ENCODE results near the gene CTIF.
"Not testable (repeated sequence)": the region's sequence is repeated elsewhere in the genome, so short reads cannot be mapped to it uniquely, and the experiment has no call there.

The CTIF gene

GRCh38 chr18:48711651-48712486 lies 173.0 kb downstream of the CTIF start:
- TF ChIP-seq Cebpa-rat (IDR thresholded peaks at IDR 0.05), result no peak
- Histone ChIP-seq H3K4me2 (peak overlapping the region; percentile 26), H3K27ac (no peak overlapping the region), H3K27me3 (no peaks in the 10 kb centered on the region), H3K4me3 (no peak overlapping the region), H4K20me1 (peaks cover 4% of the 10 kb centered on the region; the same call in 1 of the 2 replicates), H3K9me3 (no peaks in the 10 kb centered on the region), H3K9ac (no peak overlapping the region), H3K4me1 (peaks cover 25% of the 10 kb centered on the region), H3K36me3 (peaks cover 18% of the 10 kb centered on the region; the same call in 1 of the 2 replicates)

DNA sequence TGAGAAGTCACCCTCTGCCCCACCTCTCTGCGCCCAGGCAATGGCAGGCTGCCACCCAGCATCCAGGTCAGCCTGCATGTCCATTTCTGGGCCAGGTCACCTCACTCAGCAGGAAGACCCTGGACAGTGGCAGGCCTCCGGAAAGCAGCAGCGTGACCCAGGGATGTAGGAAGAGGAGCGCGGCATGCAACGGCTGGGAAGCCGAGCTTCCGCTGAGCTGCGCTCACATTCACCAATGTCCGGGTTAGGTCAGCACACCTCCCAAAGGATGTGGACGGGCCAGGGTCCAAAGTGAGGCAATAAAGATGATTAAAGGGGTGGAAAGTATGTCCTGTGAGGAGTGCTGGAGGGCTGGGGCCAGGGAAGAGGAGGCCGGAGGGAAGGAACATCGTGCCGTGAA lies 174.5 kb downstream of the CTIF start:
- Histone ChIP-seq H3K36me3 (peaks cover 19% of the 10 kb centered on the region; the same call in 1 of the 2 replicates), H3K4me2 (no peak overlapping the region), H3K9ac (no peak overlapping the region), H3K27me3 (no peaks in the 10 kb centered on the region), H3K4me3 (no peak overlapping the region), H3K27ac (no peak overlapping the region), H3K9me3 (no peaks in the 10 kb centered on the region), H4K20me1 (peaks cover 4% of the 10 kb centered on the region; the same call in 1 of the 2 replicates), H3K4me1 (peaks cover 24% of the 10 kb centered on the region)
- no peak for TF ChIP-seq Cebpa-rat (IDR thresholded peaks at IDR 0.05)

DNA sequence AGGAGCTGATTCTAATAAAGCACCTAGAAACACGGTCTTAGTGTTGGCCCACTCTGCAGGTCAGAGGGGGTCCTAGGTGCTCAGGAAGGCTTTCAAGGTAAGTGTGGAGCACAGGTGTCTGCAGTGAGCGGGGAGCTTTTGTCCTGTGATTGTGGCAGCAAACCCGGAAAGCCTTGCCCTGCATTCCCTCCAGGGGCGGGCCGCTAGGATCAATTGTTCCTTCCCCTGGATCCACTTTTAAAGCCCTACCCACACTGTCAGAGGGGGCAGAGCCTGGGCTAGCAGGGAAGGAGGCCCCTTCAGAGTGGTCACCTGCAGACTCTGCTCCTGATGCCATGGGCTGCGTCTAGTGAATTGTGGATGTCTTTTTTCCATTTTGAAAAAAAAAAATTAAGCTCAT lies 176.0 kb downstream of the CTIF start:
- no peaks in the 10 kb centered on the region for H3K9me3 ChIP-seq
- TF ChIP-seq Cebpa-rat (IDR thresholded peaks at IDR 0.05), result no peak
- H4K20me1 ChIP-seq, result peaks cover 4% of the 10 kb centered on the region; the same call in 1 of the 2 replicates
- H3K4me1 ChIP-seq, result peaks cover 24% of the 10 kb centered on the region
- no peaks in the 10 kb centered on the region for H3K27me3 ChIP-seq
- H3K9ac ChIP-seq, result no peak overlapping the region
- H3K4me3 ChIP-seq, result no peak overlapping the region
- no peak overlapping the region for H3K27ac ChIP-seq
- no peak overlapping the region for H3K4me2 ChIP-seq
- H3K36me3 ChIP-seq, result peaks cover 28% of the 10 kb centered on the region; the same call in 1 of the 2 replicates

DNA sequence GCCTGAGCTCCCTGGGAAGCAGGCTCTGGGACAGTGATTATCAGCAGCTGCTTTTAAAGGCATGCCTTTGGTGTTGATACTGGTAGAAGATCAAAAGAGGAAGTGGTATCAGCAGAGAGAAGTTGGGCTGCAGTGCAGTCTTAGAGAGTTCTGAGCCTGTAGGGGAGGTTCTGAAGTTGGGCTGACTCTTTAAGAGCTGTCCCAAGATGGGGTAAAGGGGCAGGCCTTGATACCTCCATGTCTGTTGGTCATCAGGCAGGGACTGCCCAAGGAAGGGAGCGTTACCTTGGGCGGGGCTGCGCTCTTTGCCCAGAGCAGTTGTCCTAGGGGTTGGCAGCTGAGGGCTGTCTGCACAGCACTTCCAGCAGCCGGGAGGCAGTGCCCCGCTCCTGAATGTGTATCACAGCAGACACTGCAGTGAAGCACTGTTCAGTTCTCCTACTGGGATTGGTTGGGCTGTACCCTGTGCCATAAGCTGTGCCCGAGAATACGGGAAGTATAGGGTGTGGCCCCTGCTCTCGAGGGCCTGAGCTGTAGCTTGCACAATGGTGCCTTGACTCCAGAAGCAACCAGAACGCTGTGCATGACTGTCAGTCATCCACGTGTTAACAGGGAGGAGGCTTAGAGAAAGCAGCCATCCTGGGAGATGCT lies 177.0 kb downstream of the CTIF start:
- Histone ChIP-seq H3K36me3 (peaks cover 28% of the 10 kb centered on the region; the same call in 1 of the 2 replicates), H3K4me1 (peaks cover 33% of the 10 kb centered on the region), H3K9ac (no peak overlapping the region), H3K4me2 (peak overlapping the region; percentile 27; the same call in 1 of the 2 replicates), H3K27me3 (no peaks in the 10 kb centered on the region), H3K27ac (no peak overlapping the region), H3K9me3 (no peaks in the 10 kb centered on the region), H4K20me1 (peaks cover 4% of the 10 kb centered on the region; the same call in 1 of the 2 replicates), H3K4me3 (no peak overlapping the region)
- TF ChIP-seq Cebpa-rat (IDR thresholded peaks at IDR 0.05), result no peak

DNA sequence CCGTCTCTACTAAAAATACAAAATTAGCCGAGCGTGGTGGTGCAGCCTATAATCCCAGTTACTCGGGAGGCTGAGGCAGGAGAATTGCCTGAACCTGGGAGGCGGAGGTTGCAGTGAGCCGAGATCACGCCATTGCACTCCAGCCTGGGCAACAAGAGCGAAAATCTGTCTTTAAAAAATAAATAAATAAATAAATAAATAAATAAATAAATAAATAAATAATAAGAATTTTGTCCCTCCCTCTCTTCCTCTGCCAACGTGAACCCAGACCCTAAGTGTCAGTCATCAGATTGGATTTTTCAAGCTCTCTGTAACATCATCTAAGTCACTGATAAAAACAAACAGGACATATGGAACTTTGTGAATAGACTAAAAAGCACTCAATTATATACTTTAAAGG lies 178.4 kb downstream of the CTIF start:
- H3K4me2 ChIP-seq, H3K9me3 ChIP-seq, H3K4me3 ChIP-seq, H3K27me3 ChIP-seq, H3K9ac ChIP-seq, H3K27ac ChIP-seq, H4K20me1 ChIP-seq: not testable (repeated sequence)
- peaks cover 29% of the 10 kb centered on the region for H3K4me1 ChIP-seq
- peaks cover 29% of the 10 kb centered on the region; the same call in 1 of the 2 replicates for H3K36me3 ChIP-seq

DNA sequence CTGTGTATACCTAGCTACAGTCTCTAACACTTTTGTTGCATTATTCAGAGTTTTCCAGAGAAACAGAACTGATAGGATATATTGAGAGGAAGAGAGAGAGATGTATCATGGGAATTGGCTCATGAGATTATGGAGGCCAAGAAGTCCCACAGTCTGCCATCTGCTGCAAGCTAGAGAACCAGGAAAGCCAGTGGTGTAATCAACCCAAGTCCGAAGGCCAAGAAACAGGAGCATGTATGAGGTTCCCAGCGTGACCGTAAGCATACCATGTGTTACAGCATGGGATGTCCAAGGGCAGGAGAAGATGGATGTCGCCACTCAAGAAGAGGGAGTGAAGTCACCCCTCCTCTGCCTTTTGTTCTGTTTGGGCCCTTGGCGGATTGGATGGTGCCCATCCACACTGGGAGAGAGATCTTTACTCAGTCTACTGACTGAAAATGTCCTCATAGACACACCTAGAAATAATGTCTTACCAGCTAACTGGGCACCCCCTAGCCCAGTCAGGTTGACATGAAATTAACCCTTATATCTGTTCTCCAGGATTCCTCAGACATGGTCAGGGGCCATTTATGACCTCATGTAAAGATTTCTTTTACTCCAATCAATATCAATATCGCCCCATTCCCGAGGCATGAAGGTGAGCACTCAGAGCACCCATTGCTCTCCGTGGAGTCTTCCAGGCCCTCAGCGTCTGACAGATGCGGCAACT lies 179.6 kb downstream of the CTIF start:
- Histone ChIP-seq H3K4me3 (no peak overlapping the region), H4K20me1 (peaks cover 4% of the 10 kb centered on the region; the same call in 1 of the 2 replicates)

GRCh38 chr18:48719388-48719787 lies 180.6 kb downstream of the CTIF start:
- Histone ChIP-seq H3K4me1 (peaks cover 35% of the 10 kb centered on the region), H3K9ac (no peak overlapping the region), H3K27ac (no peak overlapping the region), H3K4me3 (no peak overlapping the region), H4K20me1 (peaks cover 4% of the 10 kb centered on the region; the same call in 1 of the 2 replicates), H3K4me2 (no peak overlapping the region), H3K36me3 (peaks cover 17% of the 10 kb centered on the region; the same call in 1 of the 2 replicates), H3K27me3 (no peaks in the 10 kb centered on the region), H3K9me3 (no peaks in the 10 kb centered on the region)
- no peak for TF ChIP-seq Cebpa-rat (IDR thresholded peaks at IDR 0.05)

More for the DNA sequence above, 179.6 kb downstream of the CTIF start:
- Histone ChIP-seq H3K27me3 (no peaks in the 10 kb centered on the region), H3K27ac (no peak overlapping the region), H3K9ac (no peak overlapping the region), H3K4me2 (no peak overlapping the region), H3K4me1 (peaks cover 29% of the 10 kb centered on the region), H3K9me3 (no peaks in the 10 kb centered on the region), H3K36me3 (peaks cover 26% of the 10 kb centered on the region; the same call in 1 of the 2 replicates)
- no peak for TF ChIP-seq Cebpa-rat (IDR thresholded peaks at IDR 0.05)

GRCh38 chr18:48719974-48720654 lies 181.3 kb downstream of the CTIF start:
- peak overlapping the region; percentile 9; the same call in 1 of the 2 replicates for H3K4me2 ChIP-seq
- no peaks in the 10 kb centered on the region for H3K9me3 ChIP-seq
- peaks cover 42% of the 10 kb centered on the region for H3K4me1 ChIP-seq
- no peak overlapping the region for H3K27ac ChIP-seq
- no peak overlapping the region for H3K4me3 ChIP-seq
- H3K27me3 ChIP-seq, result no peaks in the 10 kb centered on the region
- H3K36me3 ChIP-seq, result peaks cover 17% of the 10 kb centered on the region; the same call in 1 of the 2 replicates
- no peak overlapping the region for H3K9ac ChIP-seq
- peaks cover 4% of the 10 kb centered on the region; the same call in 1 of the 2 replicates for H4K20me1 ChIP-seq
- TF ChIP-seq Cebpa-rat (IDR thresholded peaks at IDR 0.05), result no peak

GRCh38 chr18:48720655-48721025 lies 181.8 kb downstream of the CTIF start:
- Histone ChIP-seq H3K36me3 (peaks cover 17% of the 10 kb centered on the region; the same call in 1 of the 2 replicates), H3K9ac (no peak overlapping the region), H3K9me3 (peaks cover under 1% of the 10 kb centered on the region; the same call in 1 of the 2 replicates), H3K4me3 (no peak overlapping the region), H3K4me1 (peaks cover 40% of the 10 kb centered on the region), H3K4me2 (peak overlapping the region; percentile 9; the same call in 1 of the 2 replicates), H3K27me3 (no peaks in the 10 kb centered on the region), H4K20me1 (peaks cover 4% of the 10 kb centered on the region; the same call in 1 of the 2 replicates), H3K27ac (no peak overlapping the region)
- TF ChIP-seq Cebpa-rat (IDR thresholded peaks at IDR 0.05), result no peak
